Raji (cell line): ENCODE measurements around the gene PTTG2.

Experiments used
- POLR2A ChIP-seq: IDR thresholded peaks from 2 replicates; pipeline ENCODE4 v1.6.1; 2011; ENCODE audit warnings: low read depth, low read length, control low read depth; ENCODE audit not compliant: insufficient read depth

Gene PTTG2

GRCh38 chr4:37960098-37960497 lies at the start of gene PTTG2:
TSS of gene PTTG2 (plus strand) at chr4:37960398. CDS start at chr4:37960435, 37 bp downstream.
- TF ChIP-seq POLR2A: no peak

GRCh38 chr4:37914539-37914938 lies 45.7 kb upstream of the PTTG2 start:
- TF ChIP-seq POLR2A: no peak

- no peak for TF ChIP-seq POLR2A
Measured at GRCh38 chr4:37917388-37917787, 42.8 kb upstream of the PTTG2 start.

GRCh38 chr4:37918653-37919052 lies 41.5 kb upstream of the PTTG2 start:
- no peak for TF ChIP-seq POLR2A

GRCh38 chr4:37922328-37922727 lies 37.9 kb upstream of the PTTG2 start:
- TF ChIP-seq POLR2A: no peak

GRCh38 chr4:37924946-37925345 lies 35.3 kb upstream of the PTTG2 start:
- no peak for TF ChIP-seq POLR2A

- TF ChIP-seq POLR2A: no peak
Measured at GRCh38 chr4:37927434-37927833, 32.8 kb upstream of the PTTG2 start.

GRCh38 chr4:37928426-37929416 lies 31.5 kb upstream of the PTTG2 start:
- no peak for TF ChIP-seq POLR2A

- TF ChIP-seq POLR2A: no peak
Measured at GRCh38 chr4:37934096-37934495, 26.1 kb upstream of the PTTG2 start.

- no peak for TF ChIP-seq POLR2A
Measured at GRCh38 chr4:37934609-37935008, 25.6 kb upstream of the PTTG2 start.

- no peak for TF ChIP-seq POLR2A
Measured at GRCh38 chr4:37935026-37935425, 25.2 kb upstream of the PTTG2 start.

GRCh38 chr4:37936889-37937498 lies 23.2 kb upstream of the PTTG2 start:
- no peak for TF ChIP-seq POLR2A

GRCh38 chr4:37938208-37938607 lies 22.0 kb upstream of the PTTG2 start:
- TF ChIP-seq POLR2A: no peak

GRCh38 chr4:37946503-37947179 lies 13.6 kb upstream of the PTTG2 start:
- no peak for TF ChIP-seq POLR2A

GRCh38 chr4:37948542-37948941 lies 11.7 kb upstream of the PTTG2 start:
- TF ChIP-seq POLR2A: no peak
